Mammary epithelial cell (primary cell): Measurements from ENCODE around the gene IDH3G.
A peak's percentile ranks its signal among the peaks of the same experiment; 100 is the strongest.

Experiments used
- CTCF ChIP-seq, 2 donors: IDR thresholded peaks in 1 of 2; conservative IDR thresholded peaks in 1 of 2; 2 replicates each; pipeline ENCODE4 v1.5.1; 2011 to 2012; ENCODE audit warnings: inconsistent platforms in 2 of 2, low read length in 2 of 2, mild to moderate bottlenecking in 2 of 2, control low read depth in 1 of 2, low read depth in 1 of 2; ENCODE audit not compliant: insufficient read depth in 1 of 2; ENCODE audit errors: extremely low read depth in 1 of 2
- EZH2 ChIP-seq: IDR thresholded peaks from 2 replicates; pipeline ENCODE4 v1.6.1; 2012; ENCODE audit warnings: low read length, inconsistent platforms, borderline replicate concordance

DNA sequence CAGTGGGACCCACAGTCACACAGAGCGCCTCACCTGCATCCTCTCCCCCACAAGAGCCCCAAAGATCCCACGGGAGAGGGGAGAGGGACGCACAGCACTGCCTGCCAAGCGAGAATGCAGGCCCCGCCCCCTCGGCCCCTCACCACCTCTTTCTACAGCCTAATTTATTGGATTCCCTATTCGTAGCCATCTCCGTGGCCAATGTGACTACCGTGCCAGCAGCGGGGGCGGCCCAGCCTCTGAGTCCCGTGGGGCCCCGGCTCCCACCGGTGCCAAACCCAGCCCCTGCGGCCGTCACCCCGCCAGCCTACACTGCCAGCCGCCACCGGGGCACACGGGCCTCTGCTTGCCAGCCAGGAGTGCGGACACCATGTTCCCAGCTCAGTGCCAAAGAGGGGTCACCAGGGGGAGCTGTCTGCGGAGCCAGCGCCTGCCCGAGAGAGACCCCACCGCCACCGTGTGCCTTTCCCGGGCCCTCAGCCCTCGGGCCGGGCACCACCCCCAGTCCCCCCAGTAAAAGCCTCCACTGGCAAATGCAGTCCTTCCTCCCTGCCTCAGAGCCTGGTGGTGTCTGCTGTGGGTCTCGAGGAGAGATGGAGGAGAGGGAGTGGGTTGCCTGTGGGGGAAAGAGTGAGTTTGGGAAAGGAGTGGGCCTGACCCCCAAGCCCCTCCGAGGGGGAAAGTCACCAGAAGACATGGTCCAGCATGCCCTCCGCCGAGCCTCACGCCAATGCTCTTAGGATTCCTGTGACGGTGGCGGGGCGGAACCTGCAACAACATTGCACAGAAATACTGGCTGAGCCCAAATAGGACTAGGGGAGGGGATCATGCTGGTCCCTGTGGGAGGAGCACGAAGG lies 49.7 kb downstream of the IDH3G start:
- TF ChIP-seq CTCF (conservative IDR thresholded peaks at IDR 0.05 in 1 of 2, IDR thresholded peaks at IDR 0.05 in 1 of 2; ENCODE audit: extremely low read depth in 1 of 2, insufficient read depth in 1 of 2, low read depth in 1 of 2, low read length in 2 of 2): peak; percentile 2 to 36
- no peak for TF ChIP-seq EZH2
